ENCODE data around the gene NTF4. TPM values are rescaled to one million over a fixed set of nuclear protein-coding genes. Genes with fewer than 3 reads are reported as not detected.
"Not testable (repeated sequence)": the region's sequence is repeated elsewhere in the genome, so short reads cannot be mapped to it uniquely, and the experiment has no call there.

The NTF4 gene
- polyA plus RNA-seq, 4 donors, result 3.2 to 5.9 (median 4.7) TPM

DNA sequence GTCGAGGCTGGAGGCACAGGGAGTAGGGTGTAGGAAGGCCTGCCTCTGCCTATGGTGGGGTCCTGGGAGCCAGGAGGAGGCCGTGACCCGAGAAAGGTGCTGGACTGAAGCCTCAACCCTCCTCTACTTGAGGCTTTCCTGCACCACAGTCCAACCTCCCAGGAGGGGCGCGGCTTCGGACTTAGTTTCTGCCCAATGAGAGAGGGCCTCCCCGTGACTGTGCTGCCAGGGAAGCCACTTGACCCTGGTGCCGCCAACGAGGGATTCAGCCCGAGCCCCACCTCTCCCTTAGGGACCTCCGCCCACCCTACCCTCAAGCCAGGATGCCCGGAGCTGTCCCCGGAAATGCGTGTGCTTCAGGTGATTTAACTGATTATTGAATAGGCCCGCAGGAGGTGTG is 40.4 kb downstream of the NTF4 start, which contains the start of gene CGB3:
CGB3 (minus strand) TSS at position 101 of the 400 bp plus-strand sequence. CDS start 362 bp downstream, outside the sequence.
- DNase-seq (ENCODE audit: low read depth in 4 of 4, low spot score in 3 of 4), result not testable (repeated sequence)

DNA sequence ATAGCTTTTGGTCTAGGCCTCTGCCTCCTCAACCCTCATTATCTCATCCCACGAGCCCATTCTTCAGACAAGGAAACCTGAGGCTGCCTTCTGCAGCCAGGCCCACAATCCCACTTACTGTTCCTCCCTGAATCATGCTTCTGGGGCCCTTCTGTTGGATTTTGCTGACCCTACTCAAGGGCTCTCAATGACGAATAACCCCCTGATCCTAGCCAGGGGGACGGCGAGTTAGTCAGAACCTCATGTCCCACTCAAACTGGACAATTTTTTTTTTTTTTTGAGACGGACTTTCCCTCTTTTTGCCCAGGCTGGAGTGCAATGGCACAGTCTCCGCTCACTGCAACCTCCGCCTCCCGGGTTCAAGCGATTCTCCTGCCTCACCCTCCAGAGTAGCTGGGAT is 42.5 kb downstream of the NTF4 start:
- no peak for DNase-seq (ENCODE audit: low read depth in 4 of 4, low spot score in 3 of 4)

DNA sequence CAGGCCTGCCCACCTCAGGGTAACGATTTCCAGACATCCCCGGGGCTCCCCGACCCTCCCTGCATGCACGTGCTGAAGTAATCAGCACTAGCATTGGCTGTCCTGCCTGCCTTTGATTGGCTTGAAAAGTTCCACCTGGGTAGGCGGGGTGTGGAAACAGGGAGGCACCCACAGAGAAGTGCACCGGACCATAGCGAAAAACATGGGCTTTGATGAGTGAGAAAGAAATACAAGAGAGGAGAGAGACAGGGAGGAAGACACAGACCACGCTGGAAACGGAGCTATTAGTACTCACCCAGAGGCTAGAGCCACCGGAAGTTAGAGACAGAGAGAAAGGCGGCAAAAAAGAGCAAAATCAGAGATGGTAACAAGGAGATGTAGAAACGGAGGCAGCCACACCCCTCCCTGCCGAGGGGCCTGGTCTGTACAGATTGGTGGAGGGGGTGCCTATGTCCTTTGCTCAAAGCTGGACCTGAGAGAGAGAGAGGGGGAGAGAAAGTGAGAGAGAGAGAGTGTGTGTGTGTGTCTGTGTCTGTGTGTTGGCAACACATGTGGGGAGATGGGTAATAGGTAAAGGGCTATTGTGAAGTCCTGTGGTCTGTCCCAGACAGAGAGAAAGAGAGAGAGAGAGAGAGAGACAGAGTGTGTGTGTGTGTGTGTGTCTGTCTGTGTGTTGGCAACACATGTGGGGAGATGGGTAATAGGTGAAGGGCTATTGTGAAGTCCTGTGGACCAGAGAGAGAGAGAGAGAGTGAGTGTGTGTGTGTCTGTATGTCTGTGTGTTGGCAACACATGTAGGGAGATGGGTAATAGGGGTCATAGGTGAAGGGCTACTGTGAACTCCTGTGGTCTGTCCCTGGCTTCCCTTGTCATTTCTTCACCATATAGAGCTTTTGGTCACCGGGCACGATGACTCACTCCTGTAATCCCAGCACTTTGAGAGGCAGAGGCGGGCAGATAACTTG is 43.4 kb downstream of the NTF4 start:
- DNase-seq (ENCODE audit: low read depth in 4 of 4, low spot score in 3 of 4), result no peak

- DNase-seq (ENCODE audit: low read depth in 4 of 4, low spot score in 3 of 4), result no peak
Observed at GRCh38 chr19:49020342-49020741, 44.3 kb downstream of the NTF4 start.

DNA sequence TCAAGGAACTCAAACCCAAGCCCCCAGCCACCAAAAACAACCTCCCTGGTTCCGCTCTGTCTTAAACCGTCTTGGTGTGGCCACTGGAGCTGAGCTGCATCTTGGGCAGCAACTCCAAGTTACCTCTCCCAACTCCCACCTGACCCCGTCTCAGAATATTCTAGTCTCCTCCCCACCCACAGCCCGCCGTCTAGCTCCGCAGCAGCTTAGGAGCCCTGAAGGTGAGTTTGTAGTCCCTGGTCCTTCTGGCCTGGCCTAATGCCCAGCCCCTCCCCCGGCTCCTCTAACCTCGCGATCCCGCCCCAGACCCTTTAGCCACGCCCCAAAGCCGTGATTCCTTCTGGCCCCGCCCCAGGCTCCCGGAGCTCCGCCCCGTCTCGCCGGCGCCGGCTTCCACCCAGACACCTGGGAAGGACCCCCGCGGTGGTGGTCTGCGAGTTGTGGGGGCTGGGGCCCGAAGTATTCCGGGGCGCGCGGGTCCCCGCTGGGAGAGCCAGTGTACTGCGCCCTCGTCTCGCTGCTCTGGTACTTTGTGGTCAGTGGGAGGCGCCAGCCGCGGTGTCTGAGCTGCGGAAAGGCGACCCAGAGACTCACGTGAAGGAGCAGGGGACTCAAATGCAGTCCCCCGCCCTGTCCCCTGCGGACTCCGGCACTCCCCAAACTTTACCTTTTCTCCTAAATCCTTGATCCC is 45.2 kb downstream of the NTF4 start:
- DNase-seq (ENCODE audit: low read depth in 4 of 4, low spot score in 3 of 4), result no peak

GRCh38 chr19:49018388-49019241 is 46.0 kb downstream of the NTF4 start:
- not testable (repeated sequence) for DNase-seq (ENCODE audit: low read depth in 4 of 4, low spot score in 3 of 4)

- DNase-seq (ENCODE audit: low read depth in 4 of 4, low spot score in 3 of 4), result no peak
Observed at GRCh38 chr19:49017666-49018351, 46.8 kb downstream of the NTF4 start.

DNA sequence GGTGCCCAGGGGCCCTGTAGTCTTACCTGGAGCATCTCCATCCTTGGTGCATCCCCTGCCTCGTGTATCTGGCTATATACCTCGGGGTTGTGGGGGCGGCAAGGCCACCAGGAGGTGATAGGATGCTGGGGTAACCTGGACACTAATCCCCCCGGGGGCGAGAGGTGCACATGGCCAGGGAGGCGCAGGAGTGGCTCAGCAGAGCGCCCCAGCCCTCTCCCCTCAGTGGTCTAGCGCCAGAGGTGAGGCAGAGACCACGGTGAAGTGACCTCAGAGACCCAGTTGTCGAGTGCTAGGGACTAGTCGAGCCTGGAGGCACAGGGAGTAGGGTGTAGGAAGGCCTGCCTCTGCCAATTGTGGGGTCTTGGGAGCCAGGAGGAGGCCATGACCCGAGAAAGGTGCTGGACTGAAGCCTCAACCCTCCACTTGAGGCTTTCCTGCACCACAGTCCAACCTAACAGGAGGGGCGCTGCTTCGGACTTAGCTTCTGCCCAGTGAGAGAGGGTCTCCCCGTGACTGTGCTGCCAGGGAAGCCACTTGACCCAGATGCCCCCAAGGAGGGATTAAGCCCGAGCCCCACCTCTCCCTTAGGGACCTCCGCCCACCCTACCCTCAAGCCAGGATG is 47.5 kb downstream of the NTF4 start, which contains the start of gene LHB:
LHB (minus strand) TSS at position 51 of the 625 bp plus-strand sequence; CDS start at position 41, 10 bp downstream.
- no peak for DNase-seq (ENCODE audit: low read depth in 4 of 4, low spot score in 3 of 4)

DNA sequence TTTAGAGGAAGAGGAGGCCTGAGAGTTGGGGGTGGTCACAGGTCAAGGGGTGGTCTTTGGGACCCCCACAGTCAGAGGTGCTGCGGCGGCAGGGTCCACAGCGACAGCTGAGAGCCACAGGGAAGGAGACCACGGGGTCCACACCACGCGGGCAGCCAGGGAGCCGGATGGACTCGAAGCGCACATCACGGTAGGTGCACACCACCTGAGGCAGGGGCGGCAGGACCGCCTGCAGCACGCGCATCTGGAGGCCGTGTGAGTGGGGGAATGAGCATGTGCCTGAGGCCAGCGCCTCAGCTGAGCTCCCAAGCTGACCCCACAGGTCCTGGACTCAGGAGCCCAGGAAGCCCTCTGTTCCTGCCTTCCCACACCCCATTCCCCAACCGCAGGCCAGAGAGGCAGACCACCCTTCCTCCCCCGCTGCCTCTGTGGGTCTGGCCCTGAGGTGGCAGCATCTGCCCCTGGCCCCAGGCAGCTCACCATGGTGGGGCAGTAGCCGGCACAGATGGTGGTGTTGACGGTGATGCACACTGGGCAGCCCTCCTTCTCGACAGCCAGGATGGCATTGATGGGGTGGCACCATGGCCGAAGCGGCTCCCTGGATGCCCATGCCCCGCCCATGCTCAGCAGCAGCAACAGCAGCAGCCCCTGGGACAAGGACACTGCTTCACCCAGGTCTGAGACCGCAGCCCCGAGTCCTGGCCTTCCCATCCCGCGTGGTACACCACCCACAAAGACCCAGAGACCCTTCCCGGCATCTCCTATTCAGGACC is 48.4 kb downstream of the NTF4 start:
- no peak for DNase-seq (ENCODE audit: low read depth in 4 of 4, low spot score in 3 of 4)

- no peak for DNase-seq (ENCODE audit: low read depth in 4 of 4, low spot score in 3 of 4)
Observed at GRCh38 chr19:49014870-49015255, 49.8 kb downstream of the NTF4 start.

DNA sequence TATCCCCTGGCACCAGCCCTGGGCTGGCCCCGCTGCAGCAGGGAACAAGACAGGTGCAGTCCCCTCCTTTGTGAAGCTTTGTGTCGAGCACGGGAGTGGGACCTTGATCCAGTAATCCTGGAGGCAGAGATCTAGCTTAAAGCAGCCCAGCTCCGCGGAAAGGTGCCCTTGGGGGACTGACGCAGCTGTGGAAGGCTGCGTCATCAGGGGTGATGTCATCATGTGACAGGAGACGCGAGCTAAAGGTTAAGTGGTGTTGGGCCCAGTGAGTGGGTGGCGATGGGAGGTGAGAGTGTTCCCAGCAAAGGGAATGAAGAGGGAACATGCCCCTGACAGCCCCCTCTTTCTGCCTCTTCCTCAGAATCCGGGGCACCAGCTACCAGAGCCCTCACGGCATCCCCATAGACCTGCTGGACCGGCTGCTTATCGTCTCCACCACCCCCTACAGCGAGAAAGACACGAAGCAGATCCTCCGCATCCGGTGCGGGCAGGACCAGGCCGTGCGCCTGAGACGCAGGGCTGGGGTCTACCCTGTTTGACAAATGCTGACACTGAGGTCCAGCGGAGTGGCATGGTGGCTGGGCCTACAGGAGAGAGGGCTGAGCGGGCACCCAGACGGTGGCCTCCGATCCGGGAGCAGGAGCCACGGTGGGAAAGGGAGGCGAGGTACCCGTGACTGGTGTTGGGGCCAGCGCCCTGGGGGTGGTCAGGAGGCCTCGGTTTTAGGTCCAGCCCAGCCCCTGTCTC is 50.3 kb downstream of the NTF4 start:
- no peak for DNase-seq (ENCODE audit: low read depth in 4 of 4, low spot score in 3 of 4)

DNA sequence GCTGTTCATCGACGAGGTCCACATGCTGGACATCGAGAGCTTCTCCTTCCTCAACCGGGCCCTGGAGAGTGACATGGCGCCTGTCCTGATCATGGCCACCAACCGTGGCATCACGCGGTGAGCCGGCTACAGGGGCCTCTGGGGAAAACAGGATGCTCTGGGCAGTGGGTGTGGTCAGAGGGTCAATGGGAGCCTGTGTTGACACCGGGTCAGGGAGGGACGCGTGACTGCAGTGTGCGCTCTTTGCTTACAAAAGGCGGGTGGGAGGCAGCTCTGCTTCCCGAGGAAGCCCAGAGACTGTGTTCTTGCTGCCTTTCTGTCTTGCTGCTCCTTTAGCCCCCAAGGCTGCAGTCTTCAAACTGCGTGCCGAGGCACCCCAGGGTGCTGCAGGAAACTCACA is 53.4 kb downstream of the NTF4 start:
- DNase-seq (ENCODE audit: low read depth in 4 of 4, low spot score in 3 of 4), result no peak

Other genes starting within 250 kb of the NTF4 start
- 10 to 100 TPM in 3 of 4 donors, 1 to 10 TPM in 1; 8.3 to 38.2 (median 26.3) TPM for gene HSD17B14, start 228.3 kb downstream of the NTF4 start, polyA plus RNA-seq (ENCODE audit: insufficient read length in 4 of 4)
- gene PLEKHA4, start 196.2 kb downstream of the NTF4 start, polyA plus RNA-seq (ENCODE audit: insufficient read length in 4 of 4), result 10 to 100 TPM; 19.8 to 60.5 (median 27.7) TPM
- gene PPP1R15A, start 192.4 kb downstream of the NTF4 start, polyA plus RNA-seq (ENCODE audit: insufficient read length in 4 of 4), result 100 to 1,000 TPM in 1 of 4 donors, 10 to 100 TPM in 3; 30.6 to 343 (median 32.6) TPM
- 1 to 10 TPM in 3 of 4 donors, under 1 TPM in 1; 0.60 to 1.5 (median 1.3) TPM for gene TULP2, start 166.1 kb downstream of the NTF4 start, polyA plus RNA-seq (ENCODE audit: insufficient read length in 4 of 4)
- gene NUCB1, start 164.5 kb downstream of the NTF4 start, polyA plus RNA-seq (ENCODE audit: insufficient read length in 4 of 4), result 100 to 1,000 TPM; 223 to 314 (median 261) TPM
- 1 to 10 TPM; 1.6 to 8.0 (median 6.5) TPM for gene DHDH, start 131.1 kb downstream of the NTF4 start, polyA plus RNA-seq (ENCODE audit: insufficient read length in 4 of 4)
- gene BAX, start 109.9 kb downstream of the NTF4 start, polyA plus RNA-seq (ENCODE audit: insufficient read length in 4 of 4), result 10 to 100 TPM; 49.6 to 83.8 (median 71.4) TPM
- gene FTL, start 99.5 kb downstream of the NTF4 start, polyA plus RNA-seq (ENCODE audit: insufficient read length in 4 of 4), result 1,000 to 10,000 TPM; 1,558 to 2,525 (median 2,184) TPM
- 10 to 100 TPM; 24.0 to 50.7 (median 39.6) TPM for gene GYS1, start 71.5 kb downstream of the NTF4 start, polyA plus RNA-seq (ENCODE audit: insufficient read length in 4 of 4)
- 10 to 100 TPM; 51.0 to 91.7 (median 79.3) TPM for gene RUVBL2, start 70.9 kb downstream of the NTF4 start, polyA plus RNA-seq (ENCODE audit: insufficient read length in 4 of 4)
- under 1 TPM in 1 of 4 donors, not detected in 3; 0.47 TPM for gene LHB, start 47.7 kb downstream of the NTF4 start, polyA plus RNA-seq (ENCODE audit: insufficient read length in 4 of 4)
- under 1 TPM in 1 of 4 donors, not detected in 3; 0.26 TPM for gene CGB3, start 40.5 kb downstream of the NTF4 start, polyA plus RNA-seq (ENCODE audit: insufficient read length in 4 of 4)
- under 1 TPM in 1 of 4 donors, not detected in 3; 0.35 TPM for gene CGB2, start 32.9 kb downstream of the NTF4 start, polyA plus RNA-seq (ENCODE audit: insufficient read length in 4 of 4)
- not detected for gene CGB1, start 27.9 kb downstream of the NTF4 start, polyA plus RNA-seq (ENCODE audit: insufficient read length in 4 of 4)
- under 1 TPM in 1 of 4 donors, not detected in 3; 0.18 TPM for gene CGB5, start 21.0 kb downstream of the NTF4 start, polyA plus RNA-seq (ENCODE audit: insufficient read length in 4 of 4)
- gene CGB8, start 15.7 kb downstream of the NTF4 start, polyA plus RNA-seq (ENCODE audit: insufficient read length in 4 of 4), result under 1 TPM in 2 of 4 donors, not detected in 2; 0.18 to 0.22 TPM
- 1 to 10 TPM in 3 of 4 donors, under 1 TPM in 1; 0.69 to 1.7 (median 1.2) TPM for gene CGB7, start 7.1 kb downstream of the NTF4 start, polyA plus RNA-seq (ENCODE audit: insufficient read length in 4 of 4)
- under 1 TPM in 3 of 4 donors, not detected in 1; 0.04 to 0.11 (median 0.05) TPM for gene KCNA7, start 7.9 kb upstream of the NTF4 start, polyA plus RNA-seq (ENCODE audit: insufficient read length in 4 of 4)
- 100 to 1,000 TPM; 254 to 427 (median 319) TPM for gene SNRNP70, start 20.6 kb upstream of the NTF4 start, polyA plus RNA-seq (ENCODE audit: insufficient read length in 4 of 4)
- gene LIN7B, start 49.6 kb upstream of the NTF4 start, polyA plus RNA-seq (ENCODE audit: insufficient read length in 4 of 4), result 10 to 100 TPM in 1 of 4 donors, 1 to 10 TPM in 3; 6.4 to 13.3 (median 6.8) TPM
- 1 to 10 TPM in 2 of 4 donors, under 1 TPM in 2; 0.31 to 1.0 (median 0.70) TPM for gene C19orf73, start 54.3 kb upstream of the NTF4 start, polyA plus RNA-seq (ENCODE audit: insufficient read length in 4 of 4)
- gene PPFIA3, start 54.7 kb upstream of the NTF4 start, polyA plus RNA-seq (ENCODE audit: insufficient read length in 4 of 4), result 1 to 10 TPM; 5.0 to 8.3 (median 6.7) TPM
- 10 to 100 TPM; 26.7 to 41.9 (median 30.3) TPM for gene HRC, start 90.6 kb upstream of the NTF4 start, polyA plus RNA-seq (ENCODE audit: insufficient read length in 4 of 4)
- 10 to 100 TPM; 18.1 to 39.9 (median 28.0) TPM for gene TRPM4, start 93.0 kb upstream of the NTF4 start, polyA plus RNA-seq (ENCODE audit: insufficient read length in 4 of 4)